PC-9 (cell line): ENCODE results near the gene HDAC2. TPM values are rescaled to one million over a fixed set of nuclear protein-coding genes. Genes with fewer than 3 reads are reported as not detected.
"Not testable (repeated sequence)": the region's sequence is repeated elsewhere in the genome, so short reads cannot be mapped to it uniquely, and the experiment has no call there.

ENCODE experiments used
- BruUV-seq: library from RNA; stranded (reverse); fragments of 400-500 nt; replicated peaks from 2 replicates; lab custom pipeline; 2021; lab: Mats Ljungman, UMichigan
- CTCF ChIA-PET: fragments of 300-600 bp; sonication (Branson Sonifier 250); formaldehyde crosslinking; loops from one replicate; lab custom pipeline; 2022; ENCODE audit warnings: antibody characterized with exemption; lab: Charles Lee
- POLR2A ChIA-PET: fragments of 300-600 bp; sonication (Branson Sonifier 250); formaldehyde crosslinking; loops from one replicate; lab custom pipeline; 2022; ENCODE audit warnings: antibody characterized with exemption; ENCODE audit not compliant: unreplicated experiment; lab: Charles Lee
- DNase-seq, 2 experiments: peaks; one replicate each; pipeline versions ENCODE4 v3.0.0 to v3.0.0-alpha.2; 2015 to 2022; ENCODE audit warnings: mixed read lengths in 1 of 2
- H2AFZ ChIP-seq: fragments of 200-600 bp; sonication (generic); 2 replicates; pipeline ENCODE4 v1.8.1; 2017; ENCODE audit warnings: antibody characterized with exemption
- H3F3A ChIP-seq: fragments of 200-600 bp; sonication (generic); 2 replicates; pipeline ENCODE4 v1.8.1; 2017; ENCODE audit warnings: antibody characterized with exemption, mild to moderate bottlenecking, low read depth; ENCODE audit not compliant: insufficient read depth
- H3K27ac ChIP-seq: fragments of 200-600 bp; sonication (generic); 2 replicates; pipeline ENCODE4 v1.6.1; 2016; ENCODE audit warnings: mixed run types
- H3K27me3 ChIP-seq: fragments of 200-600 bp; sonication (generic); 2 replicates; pipeline ENCODE4 v1.6.1; 2016; ENCODE audit warnings: low read depth, mixed run types; ENCODE audit not compliant: insufficient read depth
- H3K36me3 ChIP-seq: fragments of 200-600 bp; sonication (generic); 2 replicates; pipeline ENCODE4 v1.6.1; 2016; ENCODE audit warnings: low read depth, mixed run types
- H3K4me1 ChIP-seq: fragments of 200-600 bp; sonication (generic); replicated peaks from 2 replicates; pipeline ENCODE4 v1.6.1; 2016; ENCODE audit warnings: mixed run types; ENCODE audit not compliant: insufficient read depth
- H3K4me2 ChIP-seq: fragments of 200-600 bp; sonication (generic); 2 replicates; pipeline ENCODE4 v1.6.1; 2017; ENCODE audit warnings: mixed run types
- H3K4me3 ChIP-seq: fragments of 200-600 bp; sonication (generic); 2 replicates; pipeline ENCODE4 v1.6.1; 2016; ENCODE audit warnings: mixed run types
- H3K79me2 ChIP-seq: fragments of 200-600 bp; sonication (generic); 2 replicates; pipeline ENCODE4 v1.6.1; 2017; ENCODE audit warnings: low read depth, mixed run types
- H3K9me2 ChIP-seq: fragments of 200-600 bp; sonication (generic); 2 replicates; pipeline ENCODE4 v1.8.1; 2017; ENCODE audit warnings: mild to moderate bottlenecking; ENCODE audit not compliant: insufficient read depth
- H3K9me3 ChIP-seq: fragments of 200-600 bp; sonication (generic); 2 replicates; pipeline ENCODE4 v1.8.1; 2016; ENCODE audit warnings: low read depth; ENCODE audit not compliant: insufficient read depth
- H4K20me1 ChIP-seq: fragments of 200-600 bp; sonication (generic); 2 replicates; pipeline ENCODE4 v1.8.1; 2017; ENCODE audit not compliant: insufficient read depth
- CTCF ChIP-seq: fragments of 200-600 bp; sonication (generic); conservative IDR thresholded peaks from 2 replicates; pipeline ENCODE4 v1.6.1; 2017; ENCODE audit warnings: mixed run types, antibody characterized with exemption, mild to moderate bottlenecking, moderate library complexity
- EZH2 ChIP-seq: fragments of 200-600 bp; sonication (generic); IDR thresholded peaks from 2 replicates; pipeline ENCODE4 v1.8.0; 2017; ENCODE audit warnings: antibody characterized with exemption, low read depth
- intact Hi-C: fragments of 100-400 bp; cut with micrococcal nuclease; formaldehyde crosslinking; loops from one replicate; pipeline ENCODE4 v1.10.0; 2022; ENCODE audit not compliant: unreplicated experiment
- total RNA-seq: library from RNA; stranded (reverse); gene quantifications from 2 replicates; pipeline ENCODE4 v1.2.3, GENCODE V29; 2021

Gene HDAC2
- total RNA-seq, 1 experiment from 2014 or later: 131 TPM

DNA sequence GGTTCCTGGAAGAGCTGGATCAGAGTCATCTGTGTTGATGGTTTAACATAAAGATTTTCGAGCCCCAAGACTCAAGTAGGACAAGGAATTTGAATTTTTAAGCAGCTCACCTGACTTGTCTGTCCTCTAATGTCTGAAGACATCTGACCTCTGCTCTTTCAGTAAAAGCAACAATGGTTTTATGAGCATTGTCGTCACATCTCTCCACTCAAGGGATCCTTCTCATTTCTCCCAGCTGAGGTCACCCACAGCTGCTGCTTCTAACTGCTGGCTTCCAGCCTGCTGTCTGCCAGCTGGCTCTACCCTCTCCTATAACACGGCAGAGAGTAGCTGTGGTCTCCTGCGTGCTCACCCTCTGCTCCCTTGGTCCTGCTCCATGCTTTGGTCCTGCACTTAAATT is 24.7 kb upstream of the HDAC2 start:
- Histone ChIP-seq H3K36me3 (no peaks in the 10 kb centered on the region), H3K9me3 (no peaks in the 10 kb centered on the region), H3K4me3 (no peak overlapping the region), H4K20me1 (no peaks in the 10 kb centered on the region), H3F3A (no peaks in the 10 kb centered on the region), H3K4me1 (0 out of 2 replicates have a peak, but pooled peaks cover 19% of the 10 kb centered on the region), H3K4me2 (no peak overlapping the region), H3K79me2 (no peaks in the 10 kb centered on the region), H2AFZ (no peak overlapping the region), H3K9me2 (no peaks in the 10 kb centered on the region), H3K27me3 (no peaks in the 10 kb centered on the region), H3K27ac (no peak overlapping the region)
- POLR2A ChIA-PET: no interaction called here
- CTCF ChIA-PET: interaction anchor here (1.1 to 1.7 kb wide), 3 partner anchors 53 to 309 kb away, joined by 4 to 21 read pairs (median 9); no protein-coding TSS in a partner anchor
- DNase-seq: peak; percentile 50 to 58
- no peak for TF ChIP-seq CTCF
- TF ChIP-seq EZH2: no peak
- no TSS peak for BruUV-seq
- intact Hi-C loops: loop anchor here (1.0 to 10.0 kb wide), 8 partner anchors 15 to 1901 kb away; no protein-coding TSS in a partner anchor

- TF ChIP-seq CTCF: peak; percentile 75
- TF ChIP-seq EZH2: no peak
- no TSS peak for BruUV-seq
- no peak overlapping the region for H3K27ac ChIP-seq
- intact Hi-C loops: loop anchor here (1.0 to 10.0 kb wide), 7 partner anchors 22 to 1901 kb away; no protein-coding TSS in a partner anchor
- no peak overlapping the region for H2AFZ ChIP-seq
- ChIA-PET CTCF (interaction anchor here (0.6 to 1.7 kb wide), 5 partner anchors 54 to 310 kb away, joined by 3 to 21 read pairs (median 5); no protein-coding TSS in a partner anchor), POLR2A (interaction anchor here (0.6 to 0.7 kb wide), 3 partner anchors 73 to 778 kb away, joined by 3 to 4 read pairs (median 3); no protein-coding TSS in a partner anchor)
- 0 out of 2 replicates have a peak, but pooled peaks cover 16% of the 10 kb centered on the region for H3K4me1 ChIP-seq
- no peaks in the 10 kb centered on the region for H3K27me3 ChIP-seq
- H3K9me3 ChIP-seq: no peaks in the 10 kb centered on the region
- no peaks in the 10 kb centered on the region for H3K79me2 ChIP-seq
- no peaks in the 10 kb centered on the region for H3K9me2 ChIP-seq
- no peak overlapping the region for H3K4me2 ChIP-seq
- H3K36me3 ChIP-seq: no peaks in the 10 kb centered on the region
- H3F3A ChIP-seq: no peaks in the 10 kb centered on the region
- no peak overlapping the region for H3K4me3 ChIP-seq
- H4K20me1 ChIP-seq: no peaks in the 10 kb centered on the region
- peak; percentile 65 to 66 for DNase-seq
Observed at GRCh38 chr6:113994934-113995342, 24.0 kb upstream of the HDAC2 start.

DNA sequence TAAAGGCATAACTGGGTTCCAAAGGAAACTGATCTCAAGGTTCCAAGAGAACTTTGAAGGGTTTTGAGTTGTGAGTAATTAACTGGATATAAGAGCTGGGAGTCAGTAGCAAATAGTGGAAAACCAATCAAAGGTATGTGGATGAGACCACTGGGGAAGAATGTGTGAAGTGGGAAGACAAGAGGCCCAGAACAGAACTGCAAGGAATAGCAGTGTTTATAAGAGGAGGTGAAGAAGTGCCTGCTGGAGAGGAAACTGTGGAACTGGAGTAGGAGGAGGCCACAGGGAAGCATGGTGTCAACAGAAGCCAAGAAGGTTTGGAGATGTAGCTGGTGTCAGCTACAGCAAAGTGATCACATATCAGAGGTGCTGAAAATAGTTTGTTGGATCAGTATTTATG is 18.7 kb upstream of the HDAC2 start:
- Histone ChIP-seq H3K27ac (no peak overlapping the region), H3K9me2 (no peaks in the 10 kb centered on the region), H3K4me2 (no peak overlapping the region), H3K36me3 (no peaks in the 10 kb centered on the region), H3K4me1 (no peaks in the 10 kb centered on the region), H3F3A (no peaks in the 10 kb centered on the region), H4K20me1 (no peaks in the 10 kb centered on the region), H2AFZ (no peak overlapping the region), H3K27me3 (no peaks in the 10 kb centered on the region), H3K4me3 (no peak overlapping the region), H3K9me3 (no peaks in the 10 kb centered on the region), H3K79me2 (no peaks in the 10 kb centered on the region)
- no peak for DNase-seq
- BruUV-seq: no TSS peak
- TF ChIP-seq CTCF (no peak), EZH2 (no peak)
- intact Hi-C loops: loop anchor here (10.0 kb wide), 1 partner anchor 755 kb away; no protein-coding TSS in a partner anchor
- POLR2A ChIA-PET: no interaction called here
- CTCF ChIA-PET: no interaction called here

GRCh38 chr6:113982675-113983074 is 11.7 kb upstream of the HDAC2 start:
- H3F3A ChIP-seq, H3K4me2 ChIP-seq, H3K4me3 ChIP-seq, intact Hi-C loops, H2AFZ ChIP-seq, H4K20me1 ChIP-seq, H3K4me1 ChIP-seq, CTCF ChIA-PET, BruUV-seq, H3K79me2 ChIP-seq, H3K27ac ChIP-seq, POLR2A ChIA-PET, H3K9me3 ChIP-seq, DNase-seq, H3K9me2 ChIP-seq, H3K27me3 ChIP-seq, H3K36me3 ChIP-seq: not testable (repeated sequence)
